Measurements from ENCODE around the gene COL16A1.

The COL16A1 gene

DNA sequence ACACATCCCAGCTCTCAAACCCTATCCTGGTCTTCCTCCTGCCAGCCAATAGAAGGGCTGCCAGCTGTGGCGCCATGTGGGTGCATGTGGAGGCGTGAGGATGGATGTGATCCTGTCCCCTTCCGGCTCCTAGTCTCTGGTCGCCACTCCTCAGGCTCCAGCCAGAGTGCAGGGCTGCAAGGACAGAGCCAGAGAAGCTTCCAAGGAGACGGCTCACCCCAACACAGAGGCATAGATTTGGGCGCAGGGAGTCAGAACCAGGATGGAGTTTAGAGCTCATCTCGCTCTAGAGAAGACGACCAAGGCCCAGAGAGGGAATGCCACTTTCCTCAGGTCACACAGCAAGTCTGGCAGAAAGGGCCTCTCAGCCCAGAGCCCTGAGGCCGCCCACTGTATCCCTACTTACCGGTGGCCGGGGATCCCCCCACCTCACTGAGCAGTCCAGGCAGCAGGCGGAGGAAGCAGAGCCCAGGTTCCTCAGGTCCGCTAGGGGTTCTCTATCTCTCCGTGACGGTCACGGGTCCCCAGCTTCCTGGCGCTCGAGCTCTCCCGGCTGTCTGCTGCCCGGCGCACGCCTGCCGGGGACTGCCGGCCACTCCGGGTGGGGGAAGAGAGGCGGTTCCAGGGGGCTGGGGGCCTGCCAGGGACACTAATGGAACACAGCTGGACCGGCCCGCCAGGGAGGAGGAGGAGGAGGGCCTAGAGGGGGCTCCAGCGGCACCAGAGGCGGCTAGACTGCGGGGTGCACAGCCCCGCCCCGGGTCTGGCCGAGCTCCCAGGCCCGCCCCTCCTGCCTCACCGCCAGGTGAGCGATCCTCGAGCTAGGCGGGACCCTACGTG is at the start of gene COL16A1:
TSS of gene COL16A1 (minus strand) at position 587 of the 840 bp plus-strand sequence. CDS start 1,824 bp downstream, outside the sequence.
- peak within 1 kb of the TSS; percentile 80 for H3K27ac ChIP-seq
- TF ChIP-seq, protein P1, sequence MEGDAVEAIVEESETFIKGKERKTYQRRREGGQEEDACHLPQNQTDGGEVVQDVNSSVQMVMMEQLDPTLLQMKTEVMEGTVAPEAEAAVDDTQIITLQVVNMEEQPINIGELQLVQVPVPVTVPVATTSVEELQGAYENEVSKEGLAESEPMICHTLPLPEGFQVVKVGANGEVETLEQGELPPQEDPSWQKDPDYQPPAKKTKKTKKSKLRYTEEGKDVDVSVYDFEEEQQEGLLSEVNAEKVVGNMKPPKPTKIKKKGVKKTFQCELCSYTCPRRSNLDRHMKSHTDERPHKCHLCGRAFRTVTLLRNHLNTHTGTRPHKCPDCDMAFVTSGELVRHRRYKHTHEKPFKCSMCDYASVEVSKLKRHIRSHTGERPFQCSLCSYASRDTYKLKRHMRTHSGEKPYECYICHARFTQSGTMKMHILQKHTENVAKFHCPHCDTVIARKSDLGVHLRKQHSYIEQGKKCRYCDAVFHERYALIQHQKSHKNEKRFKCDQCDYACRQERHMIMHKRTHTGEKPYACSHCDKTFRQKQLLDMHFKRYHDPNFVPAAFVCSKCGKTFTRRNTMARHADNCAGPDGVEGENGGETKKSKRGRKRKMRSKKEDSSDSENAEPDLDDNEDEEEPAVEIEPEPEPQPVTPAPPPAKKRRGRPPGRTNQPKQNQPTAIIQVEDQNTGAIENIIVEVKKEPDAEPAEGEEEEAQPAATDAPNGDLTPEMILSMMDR (conservative IDR thresholded peaks at IDR 0.05) = no peak
- no peak for TF ChIP-seq ZFX (IDR thresholded peaks at IDR 0.05)

- TF ChIP-seq, protein P1 (conservative IDR thresholded peaks at IDR 0.05) = no peak
- TF ChIP-seq ZFX (IDR thresholded peaks at IDR 0.05) = no peak
- no peak overlapping the region for H3K27ac ChIP-seq
Observed at GRCh38 chr1:31752952-31753475, 49.2 kb upstream of the COL16A1 start.

DNA sequence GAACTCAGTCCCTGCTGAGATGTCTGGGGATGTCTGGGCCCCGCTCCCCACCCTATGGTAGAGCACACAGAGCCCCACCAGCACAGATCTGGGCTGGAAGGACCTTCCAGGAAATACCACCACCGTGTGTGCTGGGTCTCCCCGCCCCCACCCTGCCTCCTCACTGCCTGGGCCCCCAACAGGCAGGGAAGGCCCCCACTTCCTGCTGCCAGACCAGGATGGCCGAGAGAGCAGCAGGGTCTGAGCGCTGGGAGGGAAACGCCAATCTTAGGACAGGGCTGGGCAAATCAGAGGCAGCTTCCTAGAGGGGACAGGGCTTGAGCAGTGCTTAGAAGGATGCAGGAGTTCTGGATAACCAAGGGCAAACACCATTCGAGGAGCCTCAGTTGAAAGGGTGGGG is 48.4 kb upstream of the COL16A1 start:
- H3K27ac ChIP-seq = no peak overlapping the region
- TF ChIP-seq, protein P1 (conservative IDR thresholded peaks at IDR 0.05) = no peak
- TF ChIP-seq ZFX (IDR thresholded peaks at IDR 0.05) = no peak

- no peak overlapping the region for H3K27ac ChIP-seq
- TF ChIP-seq, protein P1 (conservative IDR thresholded peaks at IDR 0.05) = no peak
- no peak for TF ChIP-seq ZFX (IDR thresholded peaks at IDR 0.05)
Observed at GRCh38 chr1:31751822-31752241, 48.0 kb upstream of the COL16A1 start.

- no peak overlapping the region for H3K27ac ChIP-seq
Observed at GRCh38 chr1:31750858-31751510, 47.2 kb upstream of the COL16A1 start.

GRCh38 chr1:31749785-31750735 is 46.2 kb upstream of the COL16A1 start:
- TF ChIP-seq ZFX (IDR thresholded peaks at IDR 0.05) = no peak
- TF ChIP-seq, protein P1 (conservative IDR thresholded peaks at IDR 0.05) = no peak
- no peak overlapping the region for H3K27ac ChIP-seq

More at GRCh38 chr1:31750858-31751510, 47.2 kb upstream of the COL16A1 start:
- no peak for TF ChIP-seq ZFX (IDR thresholded peaks at IDR 0.05)
- TF ChIP-seq, protein P1 (conservative IDR thresholded peaks at IDR 0.05) = no peak
